ENCODE results near the gene NME8. TPM values are rescaled to one million over a fixed set of nuclear protein-coding genes. Genes with fewer than 3 reads are reported as not detected.

NME8 gene
- total RNA-seq, 2 donors from 2014 or later = 2.3 to 9.2 TPM

- no peaks in the 10 kb centered on the region for H3K27me3 ChIP-seq (ENCODE audit: control insufficient read depth, insufficient read depth, low read length, poor library complexity, severe bottlenecking)
- no peaks in the 10 kb centered on the region for H3K36me3 ChIP-seq (ENCODE audit: control insufficient read depth, insufficient read depth, low read length)
- Mint-ChIP-seq H3K4me3 (no peak overlapping the region), H3K27ac (no peak overlapping the region), H3K36me3 (ENCODE audit: low read depth) (no peaks in the 10 kb centered on the region), H3K4me1 (no peaks in the 10 kb centered on the region), H3K9me3 (no peaks in the 10 kb centered on the region), H3K27me3 (ENCODE audit: insufficient read depth) (no peaks in the 10 kb centered on the region)
- no peaks in the 10 kb centered on the region for H3K9me3 ChIP-seq (ENCODE audit: control insufficient read depth, low read length)
- TF ChIP-seq CTCF (conservative IDR thresholded peaks at IDR 0.05) = no peak
- H3K4me1 ChIP-seq (ENCODE audit: control insufficient read depth, insufficient read depth, low read length) = no peaks in the 10 kb centered on the region
- DNase-seq = no peak
- 84 to 91% methylated on average over 6 to 9 of the region's 9 CpGs for WGBS, 2 experiments (ENCODE audit: insufficient coverage in 1 of 2, insufficient read length in 1 of 2)
- H3K9ac ChIP-seq (ENCODE audit: extremely low read depth, low read length, poor library complexity, severe bottlenecking) = no peak overlapping the region
- H3K27ac ChIP-seq (ENCODE audit: low read depth, low read length) = no peak overlapping the region
- H3K4me3 ChIP-seq (ENCODE audit: low read length) = no peak overlapping the region
Measured at GRCh38 chr7:37933018-37933566, 84.7 kb downstream of the NME8 start.

GRCh38 chr7:37942934-37943610 is 94.7 kb downstream of the NME8 start:
- H3K4me3 ChIP-seq (ENCODE audit: low read length) = no peak overlapping the region
- Mint-ChIP-seq H3K9me3 (no peaks in the 10 kb centered on the region), H3K36me3 (ENCODE audit: low read depth) (no peaks in the 10 kb centered on the region), H3K4me3 (no peak overlapping the region), H3K27ac (peak overlapping the region; percentile 24), H3K27me3 (ENCODE audit: insufficient read depth) (no peaks in the 10 kb centered on the region), H3K4me1 (peaks cover 3% of the 10 kb centered on the region)
- DNase-seq = peak; percentile 77
- H3K9ac ChIP-seq (ENCODE audit: extremely low read depth, low read length, poor library complexity, severe bottlenecking) = no peak overlapping the region
- TF ChIP-seq CTCF (conservative IDR thresholded peaks at IDR 0.05) = no peak
- H3K4me1 ChIP-seq (ENCODE audit: control insufficient read depth, insufficient read depth, low read length) = no peaks in the 10 kb centered on the region
- H3K36me3 ChIP-seq (ENCODE audit: control insufficient read depth, insufficient read depth, low read length) = no peaks in the 10 kb centered on the region
- peak overlapping the region; percentile 87 for H3K27ac ChIP-seq (ENCODE audit: low read depth, low read length)
- WGBS, 2 experiments (ENCODE audit: insufficient coverage in 1 of 2, insufficient read length in 1 of 2) = 84 to 90% methylated on average over 3 to 12 of the region's 12 CpGs
- H3K9me3 ChIP-seq (ENCODE audit: control insufficient read depth, low read length) = no peaks in the 10 kb centered on the region
- H3K27me3 ChIP-seq (ENCODE audit: control insufficient read depth, insufficient read depth, low read length, poor library complexity, severe bottlenecking) = no peaks in the 10 kb centered on the region

GRCh38 chr7:37943905-37944736 is 95.7 kb downstream of the NME8 start:
- Mint-ChIP-seq H3K36me3 (ENCODE audit: low read depth) (no peaks in the 10 kb centered on the region), H3K9me3 (no peaks in the 10 kb centered on the region), H3K27ac (no peak overlapping the region), H3K4me3 (no peak overlapping the region), H3K4me1 (peaks cover 3% of the 10 kb centered on the region), H3K27me3 (ENCODE audit: insufficient read depth) (no peaks in the 10 kb centered on the region)
- no peak for TF ChIP-seq CTCF (conservative IDR thresholded peaks at IDR 0.05)
- Histone ChIP-seq H3K27ac (ENCODE audit: low read depth, low read length) (peak overlapping the region; percentile 66), H3K9ac (ENCODE audit: extremely low read depth, low read length, poor library complexity, severe bottlenecking) (no peak overlapping the region), H3K4me3 (ENCODE audit: low read length) (no peak overlapping the region), H3K9me3 (ENCODE audit: control insufficient read depth, low read length) (no peaks in the 10 kb centered on the region), H3K36me3 (ENCODE audit: control insufficient read depth, insufficient read depth, low read length) (no peaks in the 10 kb centered on the region), H3K27me3 (ENCODE audit: control insufficient read depth, insufficient read depth, low read length, poor library complexity, severe bottlenecking) (no peaks in the 10 kb centered on the region), H3K4me1 (ENCODE audit: control insufficient read depth, insufficient read depth, low read length) (no peaks in the 10 kb centered on the region)
- WGBS, 2 experiments (ENCODE audit: insufficient coverage in 1 of 2, insufficient read length in 1 of 2) = 88 to 94% methylated on average over 5 to 8 of the region's 8 CpGs
- no peak for DNase-seq

All from endodermal cell (in vitro differentiated cells).